Measurements from ENCODE around the gene ZRSR2. TPM values are rescaled to one million over a fixed set of nuclear protein-coding genes. Genes with fewer than 3 reads are reported as not detected.

ZRSR2 gene
- total and polyA plus RNA-seq, 10 of the 15 experiments (the other 5 are each of a cell fraction or from before 2014, with no cell fraction given), result 8.8 to 34.1 (median 15.6) TPM

- TF ChIP-seq STAT1 (conservative IDR thresholded peaks at IDR 0.05) (no peak), CTCF (IDR thresholded peaks at IDR 0.05 in 2 of 3, conservative IDR thresholded peaks at IDR 0.05 in 1 of 3; ENCODE audit: control insufficient read depth in 2 of 3, extremely low read depth in 1 of 3, insufficient read depth in 1 of 3, low read depth in 3 of 3, low read length in 3 of 3) (no peak), ESRRA (IDR thresholded peaks at IDR 0.05; ENCODE audit: low read length) (no peak), CHD1 (IDR thresholded peaks at IDR 0.05; ENCODE audit: low read depth, low read length) (no peak), ZBTB4 (CRISPR knock-in tag; IDR thresholded peaks at IDR 0.05) (no peak), EZH2 (IDR thresholded peaks at IDR 0.05; ENCODE audit: borderline replicate concordance, control insufficient read depth, low read depth, low read length) (no peak), DPF2 (IDR thresholded peaks at IDR 0.05) (no peak), TBL1XR1 (IDR thresholded peaks at IDR 0.05; ENCODE audit: low read depth, low read length) (no peak), FOXM1 (IDR thresholded peaks at IDR 0.05; ENCODE audit: low read depth, low read length) (no peak), IKZF1 (conservative IDR thresholded peaks at IDR 0.05) (peak; percentile 70), KAT2A (conservative IDR thresholded peaks at IDR 0.05; ENCODE audit: control insufficient read depth, low read depth, low read length) (no peak), CREB1 (IDR thresholded peaks at IDR 0.05; ENCODE audit: low read depth) (no peak), E4F1 (IDR thresholded peaks at IDR 0.05; ENCODE audit: borderline replicate concordance, partially characterized antibody) (no peak), CBX5 (IDR thresholded peaks at IDR 0.05; ENCODE audit: low read depth) (no peak), FOXK2 (IDR thresholded peaks at IDR 0.05) (no peak), GABPA (IDR thresholded peaks at IDR 0.05; ENCODE audit: low read depth) (no peak), TCF7 (IDR thresholded peaks at IDR 0.05; ENCODE audit: borderline replicate concordance) (no peak), SMC3 (IDR thresholded peaks at IDR 0.05; ENCODE audit: borderline replicate concordance, low read length) (no peak), E2F4 (IDR thresholded peaks at IDR 0.05; ENCODE audit: low read depth, low read length) (no peak), MTA2 (IDR thresholded peaks at IDR 0.05; ENCODE audit: low read depth) (peak; percentile 54; the same call in 1 of the 2 replicates), NFYA (IDR thresholded peaks at IDR 0.05; ENCODE audit: borderline replicate concordance, low read depth, low read length) (no peak), EP300 (IDR thresholded peaks at IDR 0.05; ENCODE audit: borderline replicate concordance in 1 of 2, control insufficient read depth in 1 of 2, low read depth in 2 of 2, low read length in 2 of 2) (0 out of 4 replicates have a peak, but pooled peaks of 1 of the 2 experiments have one; percentile 12), EED (IDR thresholded peaks at IDR 0.05; ENCODE audit: low read depth) (0 out of 2 replicates have a peak, but pooled peaks have one; percentile 23), TAF1 (IDR thresholded peaks at IDR 0.05; ENCODE audit: borderline replicate concordance, low read depth, low read length) (no peak)
Observed at GRCh38 chrX:15816886-15817285, 26.6 kb downstream of the ZRSR2 start (continued).
